GM21786 (cell line): Measurements from ENCODE around the gene FXYD3.

Experiments used
- ATAC-seq: cut with Tn5 transposase; IDR thresholded peaks from one replicate; pipeline ENCODE4 v1.9.1; 2021; ENCODE audit not compliant: unreplicated experiment

Gene FXYD3

GRCh38 chr19:35105411-35106290 is 10.0 kb upstream of the FXYD3 start:
- ATAC-seq: no peak

- no peak for ATAC-seq
These were observed 9.4 kb upstream of the FXYD3 start for GRCh38 chr19:35106291-35106583.

GRCh38 chr19:35106898-35107541 is 8.6 kb upstream of the FXYD3 start:
- ATAC-seq: no peak

- ATAC-seq: no peak
These were observed 8.1 kb upstream of the FXYD3 start for GRCh38 chr19:35107545-35107944.

- no peak for ATAC-seq
These were observed 6.9 kb upstream of the FXYD3 start for GRCh38 chr19:35108730-35109129.

GRCh38 chr19:35109395-35110112 is 6.1 kb upstream of the FXYD3 start:
- ATAC-seq: no peak

GRCh38 chr19:35110974-35111373 is 4.6 kb upstream of the FXYD3 start:
- ATAC-seq: no peak

GRCh38 chr19:35112995-35113688 is 2.5 kb upstream of the FXYD3 start:
- no peak for ATAC-seq

- ATAC-seq: no peak
These were observed 1.1 kb upstream of the FXYD3 start for GRCh38 chr19:35114353-35115176.

- no peak for ATAC-seq
These were observed 614 bp downstream of the FXYD3 start for GRCh38 chr19:35116072-35116801.

GRCh38 chr19:35117116-35117515 is 1.5 kb downstream of the FXYD3 start:
- no peak for ATAC-seq

- ATAC-seq: no peak
These were observed 2.2 kb downstream of the FXYD3 start for GRCh38 chr19:35117799-35118198.

GRCh38 chr19:35118268-35119020 is 2.8 kb downstream of the FXYD3 start:
- no peak for ATAC-seq

- no peak for ATAC-seq
These were observed 3.5 kb downstream of the FXYD3 start for GRCh38 chr19:35119091-35119490.

GRCh38 chr19:35119578-35120155 is 4.0 kb downstream of the FXYD3 start:
- ATAC-seq: no peak

- ATAC-seq: no peak
These were observed 4.9 kb downstream of the FXYD3 start for GRCh38 chr19:35120492-35120891.

GRCh38 chr19:35120898-35121297 is 5.3 kb downstream of the FXYD3 start:
- no peak for ATAC-seq

GRCh38 chr19:35122687-35123551 is 7.3 kb downstream of the FXYD3 start:
- ATAC-seq: no peak
